Mucosa of descending colon (tissue), 3 donors: ENCODE results near the gene TMEM52. TPM values are rescaled to one million over a fixed set of nuclear protein-coding genes. Genes with fewer than 3 reads are reported as not detected.
A peak's percentile ranks its signal among the peaks of the same experiment; 100 is the strongest.

ENCODE experiments used
- ATAC-seq: fragments of 200-7000 bp; cut with Tn5 transposase; one replicate; pipeline ENCODE4 v1.9.1; 2020; ENCODE audit warnings: mild to moderate bottlenecking, moderate library complexity
- DNase-seq, 3 donors: peaks; one replicate each; pipeline ENCODE4 v3.0.0-alpha.2; 2020
- H3K36me3 ChIP-seq: fragments of 200-600 bp; one replicate; pipeline ENCODE4 v1.8.0; 2021; ENCODE audit warnings: low read depth, mild to moderate bottlenecking
- H3K4me1 ChIP-seq: fragments of 200-600 bp; one replicate; pipeline ENCODE4 v1.8.0; 2021; ENCODE audit warnings: low read depth, mild to moderate bottlenecking
- H3K4me3 ChIP-seq: fragments of 200-600 bp; one replicate; pipeline ENCODE4 v1.8.0; 2021; ENCODE audit warnings: mild to moderate bottlenecking
- H3K9me3 ChIP-seq: fragments of 200-600 bp; one replicate; pipeline ENCODE4 v1.8.0; 2021; ENCODE audit warnings: mild to moderate bottlenecking
- intact Hi-C, 2 donors: fragments of 100-400 bp; cut with DNase I in 1 of 2; cut with micrococcal nuclease in 1 of 2; formaldehyde crosslinking; loops; one replicate each; pipeline versions ENCODE4 v1.11.0 to v1.11.1; 2022; cut with DNase I, micrococcal nuclease
- total RNA-seq, 3 donors: library from RNA; stranded (reverse); fragmentation: NEBNext Ultra II Directional in 2 of 3; extraction: Animal tissue kit (Norgen Biotek cat#: 25700) in 2 of 3; gene quantifications; one replicate each; pipeline versions ENCODE4 v1.2.1 to v1.2.4, GENCODE V29; 2021 to 2023
- TF ChIP-seq, protein P1 (sequence below): fragments of 200-600 bp; IDR thresholded peaks from one replicate; pipeline ENCODE4 v1.8.0; 2022; ENCODE audit warnings: antibody characterized with exemption, mild to moderate bottlenecking
- donor health status: DM: no; HTN: no; CAD: no; lungs with moderate emphysema.
- donor health status: DM: no; HTN: no; CAD: no.
- donor health status: DM: no; HTN: yes; CAD: no.

The TMEM52 gene
- total RNA-seq, 3 donors from 2014 or later = 1.8 to 4.0 (median 3.0) TPM

GRCh38 chr1:1964811-1965210 lies 45.7 kb upstream of the TMEM52 start:
- H3K4me3 ChIP-seq = no peak overlapping the region
- intact Hi-C loops = no loop called here
- H3K4me1 ChIP-seq = no peaks in the 10 kb centered on the region
- DNase-seq (no peak), ATAC-seq (no peak)
- no peaks in the 10 kb centered on the region for H3K36me3 ChIP-seq
- H3K9me3 ChIP-seq = no peaks in the 10 kb centered on the region
- TF ChIP-seq, protein P1, sequence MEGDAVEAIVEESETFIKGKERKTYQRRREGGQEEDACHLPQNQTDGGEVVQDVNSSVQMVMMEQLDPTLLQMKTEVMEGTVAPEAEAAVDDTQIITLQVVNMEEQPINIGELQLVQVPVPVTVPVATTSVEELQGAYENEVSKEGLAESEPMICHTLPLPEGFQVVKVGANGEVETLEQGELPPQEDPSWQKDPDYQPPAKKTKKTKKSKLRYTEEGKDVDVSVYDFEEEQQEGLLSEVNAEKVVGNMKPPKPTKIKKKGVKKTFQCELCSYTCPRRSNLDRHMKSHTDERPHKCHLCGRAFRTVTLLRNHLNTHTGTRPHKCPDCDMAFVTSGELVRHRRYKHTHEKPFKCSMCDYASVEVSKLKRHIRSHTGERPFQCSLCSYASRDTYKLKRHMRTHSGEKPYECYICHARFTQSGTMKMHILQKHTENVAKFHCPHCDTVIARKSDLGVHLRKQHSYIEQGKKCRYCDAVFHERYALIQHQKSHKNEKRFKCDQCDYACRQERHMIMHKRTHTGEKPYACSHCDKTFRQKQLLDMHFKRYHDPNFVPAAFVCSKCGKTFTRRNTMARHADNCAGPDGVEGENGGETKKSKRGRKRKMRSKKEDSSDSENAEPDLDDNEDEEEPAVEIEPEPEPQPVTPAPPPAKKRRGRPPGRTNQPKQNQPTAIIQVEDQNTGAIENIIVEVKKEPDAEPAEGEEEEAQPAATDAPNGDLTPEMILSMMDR = no peak

- H3K9me3 ChIP-seq = no peaks in the 10 kb centered on the region
- no peak for DNase-seq
- H3K4me1 ChIP-seq = no peaks in the 10 kb centered on the region
- no peak overlapping the region for H3K4me3 ChIP-seq
- intact Hi-C loops = no loop called here
- TF ChIP-seq, protein P1 = no peak
- H3K36me3 ChIP-seq = no peaks in the 10 kb centered on the region
- no peak for ATAC-seq
Measured at GRCh38 chr1:1963570-1963969, 44.5 kb upstream of the TMEM52 start.

DNA sequence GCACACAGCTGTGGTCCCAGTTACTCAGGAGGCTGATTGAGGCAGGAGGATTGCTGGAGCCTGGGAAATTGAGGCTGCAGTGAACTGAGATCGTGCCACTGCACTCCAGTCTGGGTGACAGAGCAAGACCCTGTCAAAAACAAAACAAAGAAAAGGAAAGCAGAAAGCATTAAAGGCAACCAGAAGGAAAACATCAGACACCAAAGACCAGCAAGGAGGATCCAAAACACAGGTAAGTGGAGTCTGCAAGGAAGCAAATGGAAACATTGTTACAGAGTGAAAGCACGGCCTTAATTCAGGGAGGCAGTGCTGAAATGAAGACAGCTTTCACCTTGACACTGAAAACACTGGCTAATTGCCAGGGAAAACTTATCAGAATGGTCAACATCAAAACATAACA lies 43.7 kb upstream of the TMEM52 start:
- Histone ChIP-seq H3K36me3 (no peaks in the 10 kb centered on the region), H3K4me3 (no peak overlapping the region), H3K4me1 (no peaks in the 10 kb centered on the region), H3K9me3 (no peaks in the 10 kb centered on the region)
- TF ChIP-seq, protein P1 = no peak
- ATAC-seq (no peak), DNase-seq (no peak)
- intact Hi-C loops = no loop called here

DNA sequence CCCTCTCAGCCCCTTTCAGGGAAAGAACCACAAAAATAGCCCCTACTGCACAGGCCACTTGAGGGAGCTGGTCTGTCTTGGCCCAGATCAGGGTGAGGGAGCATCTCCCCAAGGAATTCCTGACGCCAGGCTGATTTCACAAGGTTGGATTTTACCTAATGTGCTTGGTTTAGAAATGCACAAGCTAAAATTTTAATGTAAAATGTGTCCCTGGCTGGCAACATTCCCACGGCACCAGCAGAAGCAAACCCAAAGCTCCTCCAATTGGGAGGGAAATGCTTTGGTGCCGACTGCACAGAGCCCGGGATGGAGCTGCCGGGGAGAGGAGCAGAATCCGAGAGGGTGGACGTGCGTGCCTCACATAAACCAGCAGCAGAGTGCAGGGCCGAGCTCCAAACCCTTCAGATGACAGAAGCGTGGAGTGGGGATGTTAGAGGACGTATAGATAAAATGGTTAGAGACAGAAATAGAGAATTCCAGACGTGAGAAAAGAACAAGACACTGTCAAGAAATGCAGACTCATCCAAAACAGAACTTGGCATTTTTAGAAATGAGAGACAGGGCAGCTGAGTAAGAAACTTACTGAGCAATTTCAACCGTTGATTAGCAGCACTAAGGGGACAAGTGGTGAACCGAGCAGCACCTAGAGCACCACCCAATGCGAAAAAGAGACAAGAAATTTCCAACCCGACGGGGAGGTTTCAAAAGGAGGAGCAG lies 41.6 kb upstream of the TMEM52 start:
- Histone ChIP-seq H3K4me1 (no peaks in the 10 kb centered on the region), H3K36me3 (no peaks in the 10 kb centered on the region), H3K9me3 (no peaks in the 10 kb centered on the region), H3K4me3 (no peak overlapping the region)
- no peak for ATAC-seq
- intact Hi-C loops = no loop called here
- TF ChIP-seq, protein P1 = no peak
- no peak for DNase-seq

GRCh38 chr1:1959840-1960479 lies 40.9 kb upstream of the TMEM52 start:
- intact Hi-C loops = no loop called here
- TF ChIP-seq, protein P1 = peak; percentile 62
- Histone ChIP-seq H3K9me3 (no peaks in the 10 kb centered on the region), H3K4me3 (no peak overlapping the region), H3K36me3 (no peaks in the 10 kb centered on the region), H3K4me1 (no peaks in the 10 kb centered on the region)
- ATAC-seq (peak; percentile 86), DNase-seq (peak; percentile 75 to 87 (median 87))
